ENCODE data around the gene ORC2.

The ORC2 gene

GRCh38 chr2:200860092-200860795 is 103.2 kb downstream of the ORC2 start:
- DNase-seq: peak in 2 of 6 experiments; percentile 21 to 41
